ENCODE results near the gene CLCN2.

Gene CLCN2

GRCh38 chr3:184354121-184354728, 7.2 kb downstream of the CLCN2 start:
- Histone ChIP-seq H3K36me3 (ENCODE audit: control insufficient read depth, insufficient read depth, low read length) (peaks cover 25% of the 10 kb centered on the region), H3K4me3 (ENCODE audit: low read depth, low read length) (no peak overlapping the region), H3K27me3 (ENCODE audit: control insufficient read depth, insufficient read depth, low read length) (peaks cover 15% of the 10 kb centered on the region), H3K4me1 (ENCODE audit: control insufficient read depth, insufficient read depth, low read length) (peaks cover 5% of the 10 kb centered on the region), H3K9ac (ENCODE audit: low read depth, low read length) (no peak overlapping the region), H3K9me3 (ENCODE audit: control insufficient read depth, insufficient read depth, low read length) (no peaks in the 10 kb centered on the region)

DNA sequence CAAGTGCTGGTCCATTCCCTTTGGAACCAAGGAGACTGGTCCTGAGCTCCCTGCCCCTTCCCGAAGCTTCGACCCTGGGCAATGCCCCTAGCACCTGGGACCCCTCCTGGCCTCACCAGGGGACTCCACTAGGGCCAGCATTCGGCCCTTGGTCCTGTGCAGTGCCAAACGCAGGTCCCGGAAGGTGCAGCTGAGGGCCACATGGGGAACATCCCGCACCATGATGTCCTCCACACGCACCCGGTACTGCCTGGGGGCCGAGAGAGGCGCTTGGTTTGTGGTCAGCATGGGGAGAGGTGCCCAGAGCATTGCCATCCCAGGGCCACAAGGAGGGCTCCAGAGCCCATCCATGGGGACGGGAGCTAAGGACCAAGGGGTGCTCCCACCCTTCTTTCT, 7.9 kb downstream of the CLCN2 start:
- no peak overlapping the region for H3K9ac ChIP-seq (ENCODE audit: low read depth, low read length)
- H3K4me1 ChIP-seq (ENCODE audit: control insufficient read depth, insufficient read depth, low read length) = peaks cover 2% of the 10 kb centered on the region
- peaks cover 8% of the 10 kb centered on the region for H3K27me3 ChIP-seq (ENCODE audit: control insufficient read depth, insufficient read depth, low read length)
- peaks cover 25% of the 10 kb centered on the region for H3K36me3 ChIP-seq (ENCODE audit: control insufficient read depth, insufficient read depth, low read length)
- no peaks in the 10 kb centered on the region for H3K9me3 ChIP-seq (ENCODE audit: control insufficient read depth, insufficient read depth, low read length)
- H3K4me3 ChIP-seq (ENCODE audit: low read depth, low read length) = no peak overlapping the region

DNA sequence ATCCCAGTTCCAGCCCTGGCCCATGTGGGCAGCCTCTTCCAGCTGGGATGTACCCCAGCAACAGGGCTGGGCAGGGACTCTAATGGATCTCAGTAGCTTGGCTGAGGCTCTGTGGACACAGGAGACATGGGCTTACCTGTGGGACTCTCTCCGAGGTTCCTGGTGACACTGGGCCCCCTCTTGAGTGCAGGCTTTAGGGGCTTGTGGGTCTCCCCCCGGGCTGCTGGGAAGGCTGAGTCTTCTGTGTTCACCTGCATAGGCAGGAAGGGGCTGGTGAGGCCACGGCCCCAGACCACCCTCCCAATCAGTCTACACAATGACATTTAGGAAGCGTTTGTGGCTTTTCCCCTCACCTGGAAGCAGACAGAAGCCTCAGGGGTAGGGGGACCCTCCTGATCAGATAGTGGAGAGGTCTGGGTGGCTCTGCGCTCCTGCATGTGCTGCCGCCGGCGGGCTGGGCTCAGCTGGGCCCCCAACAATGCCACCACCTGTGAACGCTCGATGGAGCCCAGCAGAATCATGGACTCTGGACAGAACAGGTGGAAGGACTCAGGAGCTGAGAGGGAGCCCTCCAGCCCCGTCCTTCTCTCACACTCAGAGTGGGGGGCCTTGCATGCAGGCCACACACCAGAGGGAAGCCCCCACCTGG, 8.4 kb downstream of the CLCN2 start:
- H3K27me3 ChIP-seq (ENCODE audit: control insufficient read depth, insufficient read depth, low read length) = peaks cover 3% of the 10 kb centered on the region
- no peak overlapping the region for H3K9ac ChIP-seq (ENCODE audit: low read depth, low read length)
- H3K36me3 ChIP-seq (ENCODE audit: control insufficient read depth, insufficient read depth, low read length) = peaks cover 22% of the 10 kb centered on the region
- no peaks in the 10 kb centered on the region for H3K9me3 ChIP-seq (ENCODE audit: control insufficient read depth, insufficient read depth, low read length)
- no peak overlapping the region for H3K4me3 ChIP-seq (ENCODE audit: low read depth, low read length)
- H3K4me1 ChIP-seq (ENCODE audit: control insufficient read depth, insufficient read depth, low read length) = peaks cover 2% of the 10 kb centered on the region

GRCh38 chr3:184352149-184352785, 9.1 kb downstream of the CLCN2 start:
- H3K9me3 ChIP-seq (ENCODE audit: control insufficient read depth, insufficient read depth, low read length) = no peaks in the 10 kb centered on the region

GRCh38 chr3:184351511-184352148, 9.8 kb downstream of the CLCN2 start:
- H3K36me3 ChIP-seq (ENCODE audit: control insufficient read depth, insufficient read depth, low read length) = peaks cover 16% of the 10 kb centered on the region

More at GRCh38 chr3:184352149-184352785, 9.1 kb downstream of the CLCN2 start:
- peaks cover 2% of the 10 kb centered on the region for H3K4me1 ChIP-seq (ENCODE audit: control insufficient read depth, insufficient read depth, low read length)
- H3K36me3 ChIP-seq (ENCODE audit: control insufficient read depth, insufficient read depth, low read length) = peaks cover 22% of the 10 kb centered on the region
- H3K9ac ChIP-seq (ENCODE audit: low read depth, low read length) = no peak overlapping the region
- no peaks in the 10 kb centered on the region for H3K27me3 ChIP-seq (ENCODE audit: control insufficient read depth, insufficient read depth, low read length)
- no peak overlapping the region for H3K4me3 ChIP-seq (ENCODE audit: low read depth, low read length)

GRCh38 chr3:184350618-184351017, 10.8 kb downstream of the CLCN2 start:
- peaks cover 5% of the 10 kb centered on the region for H3K4me1 ChIP-seq (ENCODE audit: control insufficient read depth, insufficient read depth, low read length)
- H3K4me3 ChIP-seq (ENCODE audit: low read depth, low read length) = no peak overlapping the region
- no peaks in the 10 kb centered on the region for H3K9me3 ChIP-seq (ENCODE audit: control insufficient read depth, insufficient read depth, low read length)
- peaks cover 16% of the 10 kb centered on the region for H3K36me3 ChIP-seq (ENCODE audit: control insufficient read depth, insufficient read depth, low read length)
- no peak overlapping the region for H3K9ac ChIP-seq (ENCODE audit: low read depth, low read length)
- no peaks in the 10 kb centered on the region for H3K27me3 ChIP-seq (ENCODE audit: control insufficient read depth, insufficient read depth, low read length)

More at GRCh38 chr3:184351511-184352148, 9.8 kb downstream of the CLCN2 start:
- no peaks in the 10 kb centered on the region for H3K27me3 ChIP-seq (ENCODE audit: control insufficient read depth, insufficient read depth, low read length)
- H3K4me3 ChIP-seq (ENCODE audit: low read depth, low read length) = no peak overlapping the region
- peaks cover 2% of the 10 kb centered on the region for H3K4me1 ChIP-seq (ENCODE audit: control insufficient read depth, insufficient read depth, low read length)
- no peaks in the 10 kb centered on the region for H3K9me3 ChIP-seq (ENCODE audit: control insufficient read depth, insufficient read depth, low read length)
- H3K9ac ChIP-seq (ENCODE audit: low read depth, low read length) = no peak overlapping the region

DNA sequence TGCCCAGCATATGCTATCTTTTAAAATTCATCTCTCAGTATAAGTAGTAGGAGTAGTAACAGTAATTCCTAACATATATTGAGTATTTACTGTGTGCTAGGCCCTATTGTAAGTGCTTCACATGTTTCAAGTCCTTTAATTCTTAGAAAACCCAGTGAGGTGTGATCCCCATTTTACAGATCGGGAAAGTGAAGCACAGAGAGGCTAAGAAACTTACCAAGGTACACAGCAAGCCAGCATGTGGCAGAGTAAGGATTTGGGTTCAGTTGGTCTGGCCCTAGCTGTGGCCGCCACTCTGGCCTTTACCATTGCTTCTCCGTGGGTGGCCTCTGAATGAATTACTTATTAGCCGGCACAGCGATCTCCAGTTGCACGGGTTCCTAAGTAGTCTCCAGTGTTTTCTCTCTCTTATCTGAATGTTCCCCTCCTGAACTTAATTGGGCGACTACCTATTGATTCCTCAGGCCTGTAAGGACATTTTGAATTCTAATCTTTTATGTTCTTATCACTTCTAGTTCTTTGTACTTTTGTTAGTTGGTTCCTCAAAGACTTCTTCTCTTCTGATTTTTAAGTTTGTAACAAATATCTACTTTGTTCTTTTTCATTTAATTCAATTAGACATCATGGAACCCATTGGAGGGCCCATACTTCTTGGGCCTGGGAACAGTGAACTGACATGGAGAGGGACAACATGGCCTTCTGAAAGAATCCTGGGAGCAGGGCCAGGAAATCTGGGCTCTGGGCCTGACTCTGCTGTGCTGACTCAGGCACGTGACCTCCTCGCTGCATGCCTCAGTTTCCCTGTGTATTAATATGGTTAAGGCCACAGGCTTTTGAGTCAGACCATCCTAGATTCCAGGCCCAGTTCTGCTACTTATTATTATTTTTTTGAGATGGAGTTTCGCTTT, 11.6 kb downstream of the CLCN2 start:
- Histone ChIP-seq H3K36me3 (ENCODE audit: control insufficient read depth, insufficient read depth, low read length) (peaks cover 17% of the 10 kb centered on the region), H3K4me3 (ENCODE audit: low read depth, low read length) (no peak overlapping the region), H3K27me3 (ENCODE audit: control insufficient read depth, insufficient read depth, low read length) (no peaks in the 10 kb centered on the region), H3K4me1 (ENCODE audit: control insufficient read depth, insufficient read depth, low read length) (peaks cover 3% of the 10 kb centered on the region), H3K9me3 (ENCODE audit: control insufficient read depth, insufficient read depth, low read length) (no peaks in the 10 kb centered on the region), H3K9ac (ENCODE audit: low read depth, low read length) (no peak overlapping the region)

DNA sequence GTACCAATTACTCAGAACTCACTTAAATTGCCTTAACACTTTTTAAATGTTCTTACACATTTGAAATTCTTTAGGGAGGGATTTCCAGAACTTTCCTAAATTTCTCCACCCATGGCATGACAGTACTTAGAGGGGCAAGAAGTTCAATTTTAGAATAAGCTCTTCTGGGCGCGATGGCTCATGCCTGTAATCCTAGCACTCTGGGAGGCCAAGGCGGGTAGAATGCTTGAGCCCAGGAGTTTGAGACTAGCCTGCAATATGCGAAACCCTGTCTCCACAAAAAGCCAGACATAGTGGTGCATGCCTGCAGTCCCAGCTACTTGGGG, 13.4 kb downstream of the CLCN2 start:
- Histone ChIP-seq H3K27me3 (ENCODE audit: control insufficient read depth, insufficient read depth, low read length) (no peaks in the 10 kb centered on the region), H3K4me1 (ENCODE audit: control insufficient read depth, insufficient read depth, low read length) (peaks cover 2% of the 10 kb centered on the region), H3K9ac (ENCODE audit: low read depth, low read length) (no peak overlapping the region)

GRCh38 chr3:184347321-184348056, 13.9 kb downstream of the CLCN2 start:
- Histone ChIP-seq H3K9ac (ENCODE audit: low read depth, low read length) (no peak overlapping the region), H3K36me3 (ENCODE audit: control insufficient read depth, insufficient read depth, low read length) (peaks cover 11% of the 10 kb centered on the region)

More for the DNA sequence above, 13.4 kb downstream of the CLCN2 start:
- Histone ChIP-seq H3K4me3 (ENCODE audit: low read depth, low read length) (no peak overlapping the region), H3K36me3 (ENCODE audit: control insufficient read depth, insufficient read depth, low read length) (peaks cover 11% of the 10 kb centered on the region), H3K9me3 (ENCODE audit: control insufficient read depth, insufficient read depth, low read length) (no peaks in the 10 kb centered on the region)

DNA sequence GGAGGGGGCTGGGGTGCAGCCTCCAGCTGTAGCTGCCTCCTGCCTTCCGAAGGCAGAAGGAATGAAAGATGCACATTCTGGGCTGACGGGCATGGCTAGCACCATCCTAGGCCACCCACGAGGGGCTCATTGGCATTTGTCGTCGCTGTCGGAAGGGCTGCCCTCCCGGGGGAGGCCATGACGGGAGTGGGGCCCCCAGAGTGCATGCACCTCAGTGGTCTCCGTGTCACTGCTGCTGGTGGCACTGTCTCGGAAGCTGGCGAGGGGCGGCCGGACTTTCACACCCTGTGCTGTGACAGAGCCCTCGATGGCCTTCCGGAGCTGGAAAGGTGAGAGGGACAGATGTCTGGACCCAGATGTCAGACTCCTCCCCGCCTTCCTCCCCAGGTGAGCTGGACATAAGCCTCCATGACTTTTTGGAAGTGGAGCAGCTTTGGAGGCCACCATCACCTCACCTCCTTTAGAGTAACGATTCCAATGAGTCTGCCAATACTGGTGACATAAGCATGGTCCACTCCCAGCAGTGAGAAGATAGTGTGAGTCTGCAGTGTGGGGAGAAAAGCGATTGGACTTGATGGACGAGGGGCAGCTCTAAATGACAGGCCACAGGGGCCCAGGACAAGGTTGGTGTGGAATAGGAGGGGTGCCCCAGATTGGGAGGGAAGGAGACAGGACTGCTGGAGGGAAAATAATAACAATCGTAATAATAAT, 14.8 kb downstream of the CLCN2 start:
- Histone ChIP-seq H3K9ac (ENCODE audit: low read depth, low read length) (no peak overlapping the region), H3K4me3 (ENCODE audit: low read depth, low read length) (no peak overlapping the region), H3K27me3 (ENCODE audit: control insufficient read depth, insufficient read depth, low read length) (no peaks in the 10 kb centered on the region), H3K4me1 (ENCODE audit: control insufficient read depth, insufficient read depth, low read length) (peaks cover 2% of the 10 kb centered on the region), H3K9me3 (ENCODE audit: control insufficient read depth, insufficient read depth, low read length) (no peaks in the 10 kb centered on the region), H3K36me3 (ENCODE audit: control insufficient read depth, insufficient read depth, low read length) (peaks cover 8% of the 10 kb centered on the region)

More at GRCh38 chr3:184347321-184348056, 13.9 kb downstream of the CLCN2 start:
- no peaks in the 10 kb centered on the region for H3K27me3 ChIP-seq (ENCODE audit: control insufficient read depth, insufficient read depth, low read length)
- H3K4me1 ChIP-seq (ENCODE audit: control insufficient read depth, insufficient read depth, low read length) = peaks cover 2% of the 10 kb centered on the region
- no peak overlapping the region for H3K4me3 ChIP-seq (ENCODE audit: low read depth, low read length)
- H3K9me3 ChIP-seq (ENCODE audit: control insufficient read depth, insufficient read depth, low read length) = no peaks in the 10 kb centered on the region

Measured in iPS-15b (cell line).